Lung (tissue), 12 donors: ENCODE data around the gene TRMT44. TPM values are rescaled to one million over a fixed set of nuclear protein-coding genes. Genes with fewer than 3 reads are reported as not detected.

Experiments used
- ATAC-seq: fragments of 200-7000 bp; cut with Tn5 transposase; one replicate; pipeline ENCODE4 v1.9.1; 2020; ENCODE audit warnings: moderate number of reproducible peaks; ENCODE audit not compliant: insufficient read depth, low FRiP score
- DNase-seq, 3 donors: peaks; one replicate each; pipeline ENCODE4 v3.0.0-alpha.2; 2013 to 2017
- H3K27ac ChIP-seq, 2 donors: one replicate each; pipeline ENCODE4 v1.5.1; 2013; ENCODE audit warnings: mild to moderate bottlenecking in 2 of 2, moderate library complexity in 2 of 2, control low read depth in 1 of 2, inconsistent platforms in 1 of 2, low read depth in 1 of 2, low read length in 1 of 2
- H3K27me3 ChIP-seq, 3 donors: one replicate each; pipeline ENCODE4 v1.5.1; 2013; ENCODE audit warnings: low read length in 2 of 3; ENCODE audit not compliant: control insufficient read depth in 3 of 3, insufficient read depth in 3 of 3
- H3K36me3 ChIP-seq, 4 donors: one replicate each; pipeline ENCODE4 v1.5.1; 2013; ENCODE audit warnings: low read length in 4 of 4, mild to moderate bottlenecking in 1 of 4, moderate library complexity in 1 of 4; ENCODE audit not compliant: control insufficient read depth in 4 of 4, insufficient read depth in 4 of 4
- H3K4me1 ChIP-seq, 5 donors: one replicate each; pipeline ENCODE4 v1.5.1; 2013; ENCODE audit warnings: low read length in 5 of 5, mild to moderate bottlenecking in 2 of 5, moderate library complexity in 1 of 5; ENCODE audit not compliant: control insufficient read depth in 5 of 5, insufficient read depth in 5 of 5
- H3K4me3 ChIP-seq: one replicate; pipeline ENCODE4 v1.5.1; 2013; ENCODE audit warnings: mild to moderate bottlenecking, control low read depth, moderate library complexity
- H3K9ac ChIP-seq, 2 donors: one replicate each; pipeline ENCODE4 v1.5.1; 2013; ENCODE audit warnings: low read length in 2 of 2, control low read depth in 1 of 2; ENCODE audit not compliant: insufficient read depth in 1 of 2
- H3K9me3 ChIP-seq, 4 donors: one replicate each; pipeline ENCODE4 v1.5.1; 2013; ENCODE audit warnings: low read length in 3 of 4, mild to moderate bottlenecking in 1 of 4, moderate library complexity in 1 of 4; ENCODE audit not compliant: control insufficient read depth in 4 of 4, insufficient read depth in 3 of 4
- CTCF ChIP-seq: IDR thresholded peaks from 2 replicates; pipeline ENCODE4 v1.5.1; 2012; ENCODE audit warnings: mild to moderate bottlenecking; ENCODE audit errors: control extremely low read depth, extremely low read depth
- WGBS, 2 donors: extraction: QIAGEN DNeasy Blood & Tissue Kit; methylation state at CpG; one replicate each; pipeline ENCODE4 v1.1.7; 2013; 5-methylcytosine and 5-hydroxymethylcytosine counted together
- polyA plus RNA-seq, 2 donors: library from polyadenylated mRNA; stranded (reverse); fragments of 200-250 nt; gene quantifications; one replicate each; pipeline ENCODE4 v1.2.1, GENCODE V29; 2013
- total RNA-seq, 2 donors: library from RNA; depleted of rRNA in 1 of 2; stranded (reverse); fragments of >200 nt in 1 of 2; gene quantifications; one replicate each; pipeline ENCODE4 v1.2.1, GENCODE V29; 2014 to 2021
- donor health status: control.
- donor health status: control.
- donor health status: Bipolar disorder and iron deficiency.
- donor health status: healthy.
- donor health status: DM: yes; HTN: yes; CAD: no.

TRMT44 gene
- total and polyA plus RNA-seq, 4 donors: 7.3 to 24.8 (median 15.0) TPM

GRCh38 chr4:8438743-8439142 lies 1.8 kb upstream of the TRMT44 start:
- peak overlapping the region in 1 of 2 donors; percentile 84 for H3K27ac ChIP-seq
- no peak for DNase-seq
- no peak overlapping the region for H3K4me3 ChIP-seq

GRCh38 chr4:8439168-8439567 lies 1.4 kb upstream of the TRMT44 start:
- Histone ChIP-seq H3K4me1 (peaks cover 8 to 59% (median 18%) of the 10 kb centered on the region in 5 donors), H3K27ac (no peak overlapping the region), H3K36me3 (peaks cover 0 to 5% (median 0%) of the 10 kb centered on the region in 4 donors), H3K4me3 (no peak overlapping the region), H3K27me3 (no peaks in the 10 kb centered on the region), H3K9me3 (no peaks in the 10 kb centered on the region), H3K9ac (no peak overlapping the region)
- DNase-seq: peak in 2 of 3 donors; percentile 39 to 42
- no peak for TF ChIP-seq CTCF
- ATAC-seq: no peak
- WGBS, 2 donors: 44 to 77% methylated on average over 3 of the region's 3 CpGs

More at GRCh38 chr4:8438743-8439142, 1.8 kb upstream of the TRMT44 start:
- TF ChIP-seq CTCF: no peak
- Histone ChIP-seq H3K9ac (no peak overlapping the region), H3K4me1 (peaks cover 8 to 59% (median 18%) of the 10 kb centered on the region in 5 donors), H3K36me3 (peaks cover 0 to 5% (median 0%) of the 10 kb centered on the region in 4 donors), H3K9me3 (no peaks in the 10 kb centered on the region), H3K27me3 (no peaks in the 10 kb centered on the region)
- 70 to 85% methylated on average over 11 of the region's 11 CpGs for WGBS, 2 donors
- no peak for ATAC-seq

- TF ChIP-seq CTCF: no peak
- H3K36me3 ChIP-seq: peaks cover 0 to 5% (median 0%) of the 10 kb centered on the region in 4 donors
- H3K27me3 ChIP-seq: no peaks in the 10 kb centered on the region
- DNase-seq: peak in 1 of 3 donors; percentile 69
- peak overlapping the region; percentile 75 to 100 for H3K9ac ChIP-seq
- ATAC-seq: peak; percentile 2
- peaks cover 8 to 57% (median 18%) of the 10 kb centered on the region in 5 donors for H3K4me1 ChIP-seq
- peak overlapping the region; percentile 93 to 96 for H3K27ac ChIP-seq
- WGBS, 2 donors: 11 to 26% methylated on average over 12 of the region's 12 CpGs
- H3K4me3 ChIP-seq: peak overlapping the region; percentile 71
- H3K9me3 ChIP-seq: no peaks in the 10 kb centered on the region
These were observed 574 bp upstream of the TRMT44 start for GRCh38 chr4:8439914-8440491.
